GM23338 (cell line): ENCODE results near the gene EVC2. TPM values are rescaled to one million over a fixed set of nuclear protein-coding genes. Genes with fewer than 3 reads are reported as not detected.

ENCODE experiments used
- ATAC-seq: fragments of 200-7000 bp; cut with Tn5 transposase; 3 replicates; pipeline ENCODE4 v1.9.1; 2020
- DNase-seq: peaks from one replicate; pipeline ENCODE4 v3.0.0-alpha.2; 2015; ENCODE audit warnings: low spot score
- H2AFZ ChIP-seq: fragments of 200-600 bp; sonication (generic); 2 replicates; pipeline ENCODE4 v1.8.0; 2016; ENCODE audit warnings: antibody characterized with exemption, mild to moderate bottlenecking, moderate library complexity
- H3F3A ChIP-seq: fragments of 200-600 bp; sonication (generic); replicated peaks from 2 replicates; pipeline ENCODE4 v1.8.0; 2017; ENCODE audit warnings: antibody characterized with exemption, mixed run types, low read depth
- H3K27ac ChIP-seq: fragments of 200-600 bp; sonication (generic); 2 replicates; pipeline ENCODE4 v1.6.1; 2016; ENCODE audit warnings: low read depth
- H3K27me3 ChIP-seq: fragments of 200-600 bp; sonication (generic); 2 replicates; pipeline ENCODE4 v1.8.0; 2016; ENCODE audit warnings: mild to moderate bottlenecking, mixed run types, moderate library complexity; ENCODE audit not compliant: insufficient read depth
- H3K36me3 ChIP-seq: fragments of 200-600 bp; sonication (generic); 2 replicates; pipeline ENCODE4 v1.8.0; 2016; ENCODE audit warnings: mild to moderate bottlenecking; ENCODE audit not compliant: insufficient read depth
- H3K4me1 ChIP-seq: fragments of 200-600 bp; sonication (generic); 2 replicates; pipeline ENCODE4 v1.8.0; 2016; ENCODE audit warnings: mild to moderate bottlenecking, moderate library complexity; ENCODE audit not compliant: insufficient read depth
- H3K4me2 ChIP-seq: fragments of 200-600 bp; sonication (generic); 2 replicates; pipeline ENCODE4 v1.7.1; 2017; ENCODE audit warnings: mixed run types
- H3K4me3 ChIP-seq: fragments of 200-600 bp; sonication (generic); 2 replicates; pipeline ENCODE4 v1.6.1; 2016; ENCODE audit warnings: mixed run types
- H3K79me2 ChIP-seq: fragments of 200-600 bp; sonication (generic); replicated peaks from 2 replicates; pipeline ENCODE4 v1.8.0; 2017; ENCODE audit warnings: mild to moderate bottlenecking; ENCODE audit not compliant: insufficient read depth
- H3K9me2 ChIP-seq: fragments of 200-600 bp; sonication (generic); 2 replicates; pipeline ENCODE4 v1.8.0; 2017; ENCODE audit not compliant: insufficient read depth
- H4K20me1 ChIP-seq: fragments of 200-600 bp; sonication (generic); replicated peaks from 2 replicates; pipeline ENCODE4 v1.8.0; 2017; ENCODE audit warnings: mild to moderate bottlenecking; ENCODE audit not compliant: insufficient read depth
- H3K27ac Mint-ChIP-seq: 2 replicates; pipeline ENCODE4 v1.8.0; 2020; ENCODE audit warnings: inconsistent platforms, mild to moderate bottlenecking, moderate library complexity, mixed read lengths
- H3K27me3 Mint-ChIP-seq: 3 replicates; pipeline ENCODE4 v1.8.0; 2022; ENCODE audit warnings: low read depth, mild to moderate bottlenecking, moderate library complexity, mixed read lengths, inconsistent platforms; ENCODE audit not compliant: insufficient read depth, poor library complexity
- H3K36me3 Mint-ChIP-seq: 3 replicates; pipeline ENCODE4 v1.8.0; 2021; ENCODE audit warnings: low read depth, mild to moderate bottlenecking, inconsistent platforms, moderate library complexity, mixed read lengths
- H3K4me1 Mint-ChIP-seq: 3 replicates; pipeline ENCODE4 v1.8.0; 2020; ENCODE audit warnings: mild to moderate bottlenecking, inconsistent platforms, mixed read lengths
- H3K4me3 Mint-ChIP-seq: 3 replicates; pipeline ENCODE4 v1.8.0; 2021; ENCODE audit warnings: moderate library complexity, mild to moderate bottlenecking, inconsistent platforms, mixed read lengths
- H3K9me3 Mint-ChIP-seq: 3 replicates; pipeline ENCODE4 v1.8.0; 2020; ENCODE audit warnings: moderate library complexity, mild to moderate bottlenecking, inconsistent platforms, mixed read lengths
- CREB1 ChIP-seq: fragments of 250-450 bp; sonication (Bioruptor Pico); IDR thresholded peaks from 2 replicates; pipeline ENCODE4 v1.5.0; 2020; ENCODE audit warnings: low read depth, mild to moderate bottlenecking, moderate library complexity
- CTCF ChIP-seq, 2 experiments: fragments of 200-600 bp in 1 of 2; sonication (generic) in 1 of 2; conservative IDR thresholded peaks; 2 replicates each; pipeline versions ENCODE4 v1.5.1 to v1.6.1; 2016 to 2017; ENCODE audit warnings: antibody characterized with exemption in 2 of 2, low read depth in 2 of 2, mild to moderate bottlenecking in 2 of 2, moderate library complexity in 1 of 2
- EZH2 ChIP-seq: fragments of 200-600 bp; sonication (generic); IDR thresholded peaks from one replicate; pipeline ENCODE4 v1.8.0; 2017; ENCODE audit warnings: antibody characterized with exemption, mild to moderate bottlenecking, low read depth; ENCODE audit not compliant: unreplicated experiment
- EZH2phosphoT487 ChIP-seq: fragments of 200-600 bp; sonication (generic); IDR thresholded peaks from one replicate; pipeline ENCODE4 v1.8.1; 2018; ENCODE audit warnings: antibody characterized with exemption; ENCODE audit not compliant: unreplicated experiment
- JUNB ChIP-seq: IDR thresholded peaks from one replicate; pipeline ENCODE4 v1.6.1; 2016; ENCODE audit warnings: antibody characterized with exemption; ENCODE audit not compliant: unreplicated experiment
- NANOG ChIP-seq: IDR thresholded peaks from 2 replicates; pipeline ENCODE4 v1.6.1; 2016; ENCODE audit warnings: antibody characterized with exemption, borderline replicate concordance
- POLR2AphosphoS5 ChIP-seq: IDR thresholded peaks from 2 replicates; pipeline ENCODE4 v1.6.1; 2016; ENCODE audit warnings: antibody characterized with exemption, low read depth
- REST ChIP-seq: IDR thresholded peaks from one replicate; pipeline ENCODE4 v1.6.1; 2018; ENCODE audit warnings: antibody characterized with exemption; ENCODE audit not compliant: unreplicated experiment
- STAT1 ChIP-seq: IDR thresholded peaks from one replicate; pipeline ENCODE4 v1.6.1; 2016; ENCODE audit warnings: antibody characterized with exemption; ENCODE audit not compliant: unreplicated experiment
- ZNF114 ChIP-seq: fragments of 250-450 bp; sonication (Bioruptor Pico); IDR thresholded peaks from 2 replicates; pipeline ENCODE4 v1.5.0; 2020; ENCODE audit warnings: mild to moderate bottlenecking, moderate library complexity
- ZNF331 ChIP-seq: fragments of 250-450 bp; sonication (Bioruptor Pico); IDR thresholded peaks from 2 replicates; pipeline ENCODE4 v1.5.0; 2020; ENCODE audit warnings: low read depth, mild to moderate bottlenecking, moderate library complexity
- polyA plus RNA-seq: library from polyadenylated mRNA; unstranded; fragments of >200 nt; fragmentation: Nextera tagmentation; extraction: Ambion mirVana; gene quantifications from 2 replicates; pipeline ENCODE4 v1.2.1, GENCODE V29; 2016
- total RNA-seq: library from RNA; depleted of rRNA; stranded (reverse); fragments of >200 nt; shearing (Covaris generic); gene quantifications from 2 replicates; pipeline ENCODE4 v1.2.3, GENCODE V29; 2014
- TF ChIP-seq, protein P1 (sequence below): IDR thresholded peaks from 2 replicates; pipeline ENCODE4 v1.6.1; 2016; ENCODE audit warnings: antibody characterized with exemption
- TF ChIP-seq, protein P2 (sequence below): fragments of 250-450 bp; sonication (Bioruptor Pico); IDR thresholded peaks from 2 replicates; pipeline ENCODE4 v1.5.0; 2020; ENCODE audit warnings: mild to moderate bottlenecking, moderate library complexity

Gene EVC2
- total and polyA plus RNA-seq, 2 experiments from 2014 or later: 3.4 to 11.5 TPM

DNA sequence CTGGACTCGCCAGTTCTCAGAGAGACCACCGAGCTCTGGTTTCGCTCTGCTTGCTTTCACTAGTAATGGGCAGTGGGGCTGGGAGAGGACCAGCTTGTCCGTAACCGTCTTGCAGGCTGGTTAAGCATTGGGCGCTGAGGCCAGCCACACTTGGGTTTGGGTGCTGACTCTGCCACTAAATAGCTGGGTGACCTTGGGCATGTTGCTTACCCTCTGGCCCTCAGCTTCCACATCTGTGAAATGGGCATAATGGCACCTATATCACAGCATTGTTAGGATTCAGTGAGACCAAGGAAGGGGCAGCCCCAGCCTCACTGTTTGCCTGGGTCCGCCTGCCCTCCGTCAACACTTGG is 46.1 kb upstream of the EVC2 start:
- Histone ChIP-seq H3K9me2 (no peaks in the 10 kb centered on the region), H3K4me3 (no peak overlapping the region), H2AFZ (no peak overlapping the region), H4K20me1 (no peaks in the 10 kb centered on the region), H3F3A (no peaks in the 10 kb centered on the region), H3K27me3 (no peaks in the 10 kb centered on the region), H3K27ac (no peak overlapping the region), H3K36me3 (no peaks in the 10 kb centered on the region), H3K4me2 (no peak overlapping the region), H3K4me1 (peaks cover 22% of the 10 kb centered on the region), H3K79me2 (no peaks in the 10 kb centered on the region)
- Mint-ChIP-seq H3K4me3 (no peak overlapping the region), H3K27me3 (peaks cover 13% of the 10 kb centered on the region), H3K27ac (no peak overlapping the region), H3K36me3 (peaks cover 39% of the 10 kb centered on the region), H3K9me3 (no peaks in the 10 kb centered on the region), H3K4me1 (peaks cover 43% of the 10 kb centered on the region)
- DNase-seq (no peak), ATAC-seq (no peak)
- TF ChIP-seq ZNF331 (CRISPR knock-in tag) (no peak), STAT1 (no peak), POLR2AphosphoS5 (no peak), CTCF (conservative IDR thresholded peaks at IDR 0.05; ENCODE audit: low read depth in 2 of 2) (no peak), ZNF114 (no peak), EZH2 (no peak), JUNB (no peak), REST (no peak), CREB1 (no peak), EZH2phosphoT487 (no peak), NANOG (no peak)
- TF ChIP-seq, protein P1, sequence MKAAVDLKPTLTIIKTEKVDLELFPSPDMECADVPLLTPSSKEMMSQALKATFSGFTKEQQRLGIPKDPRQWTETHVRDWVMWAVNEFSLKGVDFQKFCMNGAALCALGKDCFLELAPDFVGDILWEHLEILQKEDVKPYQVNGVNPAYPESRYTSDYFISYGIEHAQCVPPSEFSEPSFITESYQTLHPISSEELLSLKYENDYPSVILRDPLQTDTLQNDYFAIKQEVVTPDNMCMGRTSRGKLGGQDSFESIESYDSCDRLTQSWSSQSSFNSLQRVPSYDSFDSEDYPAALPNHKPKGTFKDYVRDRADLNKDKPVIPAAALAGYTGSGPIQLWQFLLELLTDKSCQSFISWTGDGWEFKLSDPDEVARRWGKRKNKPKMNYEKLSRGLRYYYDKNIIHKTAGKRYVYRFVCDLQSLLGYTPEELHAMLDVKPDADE: no peak
- TF ChIP-seq, protein P2, sequence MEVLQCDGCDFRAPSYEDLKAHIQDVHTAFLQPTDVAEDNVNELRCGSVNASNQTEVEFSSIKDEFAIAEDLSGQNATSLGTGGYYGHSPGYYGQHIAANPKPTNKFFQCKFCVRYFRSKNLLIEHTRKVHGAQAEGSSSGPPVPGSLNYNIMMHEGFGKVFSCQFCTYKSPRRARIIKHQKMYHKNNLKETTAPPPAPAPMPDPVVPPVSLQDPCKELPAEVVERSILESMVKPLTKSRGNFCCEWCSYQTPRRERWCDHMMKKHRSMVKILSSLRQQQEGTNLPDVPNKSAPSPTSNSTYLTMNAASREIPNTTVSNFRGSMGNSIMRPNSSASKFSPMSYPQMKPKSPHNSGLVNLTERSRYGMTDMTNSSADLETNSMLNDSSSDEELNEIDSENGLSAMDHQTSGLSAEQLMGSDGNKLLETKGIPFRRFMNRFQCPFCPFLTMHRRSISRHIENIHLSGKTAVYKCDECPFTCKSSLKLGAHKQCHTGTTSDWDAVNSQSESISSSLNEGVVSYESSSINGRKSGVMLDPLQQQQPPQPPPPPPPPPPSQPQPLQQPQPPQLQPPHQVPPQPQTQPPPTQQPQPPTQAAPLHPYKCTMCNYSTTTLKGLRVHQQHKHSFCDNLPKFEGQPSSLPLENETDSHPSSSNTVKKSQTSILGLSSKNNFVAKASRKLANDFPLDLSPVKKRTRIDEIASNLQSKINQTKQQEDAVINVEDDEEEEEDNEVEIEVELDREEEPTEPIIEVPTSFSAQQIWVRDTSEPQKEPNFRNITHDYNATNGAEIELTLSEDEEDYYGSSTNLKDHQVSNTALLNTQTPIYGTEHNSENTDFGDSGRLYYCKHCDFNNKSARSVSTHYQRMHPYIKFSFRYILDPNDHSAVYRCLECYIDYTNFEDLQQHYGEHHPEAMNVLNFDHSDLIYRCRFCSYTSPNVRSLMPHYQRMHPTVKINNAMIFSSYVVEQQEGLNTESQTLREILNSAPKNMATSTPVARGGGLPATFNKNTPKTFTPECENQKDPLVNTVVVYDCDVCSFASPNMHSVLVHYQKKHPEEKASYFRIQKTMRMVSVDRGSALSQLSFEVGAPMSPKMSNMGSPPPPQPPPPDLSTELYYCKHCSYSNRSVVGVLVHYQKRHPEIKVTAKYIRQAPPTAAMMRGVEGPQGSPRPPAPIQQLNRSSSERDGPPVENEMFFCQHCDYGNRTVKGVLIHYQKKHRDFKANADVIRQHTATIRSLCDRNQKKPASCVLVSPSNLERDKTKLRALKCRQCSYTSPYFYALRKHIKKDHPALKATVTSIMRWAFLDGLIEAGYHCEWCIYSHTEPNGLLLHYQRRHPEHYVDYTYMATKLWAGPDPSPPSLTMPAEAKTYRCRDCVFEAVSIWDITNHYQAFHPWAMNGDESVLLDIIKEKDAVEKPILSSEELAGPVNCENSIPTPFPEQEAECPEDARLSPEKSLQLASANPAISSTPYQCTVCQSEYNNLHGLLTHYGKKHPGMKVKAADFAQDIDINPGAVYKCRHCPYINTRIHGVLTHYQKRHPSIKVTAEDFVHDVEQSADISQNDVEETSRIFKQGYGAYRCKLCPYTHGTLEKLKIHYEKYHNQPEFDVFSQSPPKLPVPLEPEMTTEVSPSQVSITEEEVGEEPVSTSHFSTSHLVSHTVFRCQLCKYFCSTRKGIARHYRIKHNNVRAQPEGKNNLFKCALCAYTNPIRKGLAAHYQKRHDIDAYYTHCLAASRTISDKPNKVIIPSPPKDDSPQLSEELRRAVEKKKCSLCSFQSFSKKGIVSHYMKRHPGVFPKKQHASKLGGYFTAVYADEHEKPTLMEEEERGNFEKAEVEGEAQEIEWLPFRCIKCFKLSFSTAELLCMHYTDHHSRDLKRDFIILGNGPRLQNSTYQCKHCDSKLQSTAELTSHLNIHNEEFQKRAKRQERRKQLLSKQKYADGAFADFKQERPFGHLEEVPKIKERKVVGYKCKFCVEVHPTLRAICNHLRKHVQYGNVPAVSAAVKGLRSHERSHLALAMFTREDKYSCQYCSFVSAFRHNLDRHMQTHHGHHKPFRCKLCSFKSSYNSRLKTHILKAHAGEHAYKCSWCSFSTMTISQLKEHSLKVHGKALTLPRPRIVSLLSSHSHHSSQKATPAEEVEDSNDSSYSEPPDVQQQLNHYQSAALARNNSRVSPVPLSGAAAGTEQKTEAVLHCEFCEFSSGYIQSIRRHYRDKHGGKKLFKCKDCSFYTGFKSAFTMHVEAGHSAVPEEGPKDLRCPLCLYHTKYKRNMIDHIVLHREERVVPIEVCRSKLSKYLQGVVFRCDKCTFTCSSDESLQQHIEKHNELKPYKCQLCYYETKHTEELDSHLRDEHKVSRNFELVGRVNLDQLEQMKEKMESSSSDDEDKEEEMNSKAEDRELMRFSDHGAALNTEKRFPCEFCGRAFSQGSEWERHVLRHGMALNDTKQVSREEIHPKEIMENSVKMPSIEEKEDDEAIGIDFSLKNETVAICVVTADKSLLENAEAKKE (CRISPR knock-in tag): no peak
